Caki2 (cell line): ENCODE results near the gene CAPSL. TPM values are rescaled to one million over a fixed set of nuclear protein-coding genes. Genes with fewer than 3 reads are reported as not detected.
"Not testable (repeated sequence)": the region's sequence is repeated elsewhere in the genome, so short reads cannot be mapped to it uniquely, and the experiment has no call there.

Source experiments
- DNase-seq: peaks from one replicate; pipeline ENCODE4 v3.0.0-alpha.2; 2015; ENCODE audit warnings: low read depth
- in situ Hi-C: cut with HindIII; loops from 2 replicates; pipeline ENCODE4 v1.10.0; 2016; ENCODE audit warnings: low sequenced_read_pairs, low pct_unique_long_range_greater_than_20kb, mixed read lengths
- total RNA-seq: library from RNA; depleted of rRNA; stranded (reverse); fragments of >200 nt; shearing (Covaris generic); gene quantifications from 2 replicates; pipeline ENCODE4 v1.2.3, GENCODE V29; 2014; ENCODE audit warnings: low replicate concordance; rRNA removed

CAPSL gene
- total RNA-seq = not detected in 2 replicates

DNA sequence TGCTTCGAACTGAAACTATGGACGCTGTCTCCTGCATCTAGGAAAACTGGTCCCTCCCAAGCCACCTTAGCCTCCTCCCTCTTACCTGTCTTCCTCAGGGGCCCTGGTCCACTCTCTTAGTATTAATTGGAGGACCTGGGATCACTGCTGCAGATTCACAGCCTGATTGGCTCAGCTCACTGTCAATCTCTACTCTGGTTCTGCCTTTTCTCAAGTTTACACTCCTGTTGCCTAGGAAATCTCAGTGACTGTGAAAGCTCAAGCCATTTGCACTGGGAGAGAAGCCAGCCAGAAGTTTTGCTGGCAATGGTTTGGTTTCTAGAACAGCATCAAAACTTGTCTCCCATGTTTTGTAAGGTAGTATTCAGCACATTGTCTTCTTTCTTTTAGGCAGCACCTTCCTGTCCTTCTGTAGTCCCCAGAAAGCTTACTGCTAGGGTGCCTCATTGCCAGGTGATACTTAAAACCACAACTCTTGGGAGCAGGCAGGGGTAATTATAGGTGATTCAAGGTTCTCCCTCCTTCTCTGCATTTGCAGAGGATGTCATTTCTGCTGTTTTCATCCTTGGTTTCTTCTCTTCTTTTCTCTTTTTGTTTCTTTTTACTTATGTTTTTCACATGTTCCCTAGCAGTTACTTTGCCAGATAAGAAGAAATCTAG, at the start of gene CAPSL:
Gene CAPSL, minus strand, starts transcription at position 55 of the 660 bp plus-strand sequence. CDS start 17,502 bp downstream, outside the sequence.
- in situ Hi-C loops = no loop called here

DNA sequence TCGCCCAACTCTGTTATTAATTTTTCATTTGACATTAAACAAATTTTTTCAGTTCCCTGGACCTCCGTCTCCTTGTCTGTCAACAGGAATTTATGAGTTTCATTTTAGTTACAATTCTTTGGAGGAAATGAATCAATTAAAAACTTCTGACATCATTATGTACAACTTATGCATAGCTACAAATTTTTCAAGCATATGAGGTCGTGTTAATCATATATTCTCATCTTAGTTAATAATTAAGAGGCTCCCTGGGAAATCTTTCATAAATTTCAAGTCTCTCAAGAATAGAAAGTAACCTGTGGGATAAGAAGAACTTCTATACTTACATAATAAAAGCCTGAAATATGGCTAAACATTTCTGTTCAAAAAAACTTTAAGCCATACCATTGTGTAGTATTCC, 49.4 kb upstream of the CAPSL start:
- DNase-seq = no peak
- in situ Hi-C loops = no loop called here

More for the DNA sequence above, at the start of gene CAPSL:
- DNase-seq = peak; percentile 34

- in situ Hi-C loops = no loop called here
Observed at GRCh38 chr5:35979715-35980114, 41.3 kb upstream of the CAPSL start.

GRCh38 chr5:35976859-35977258, 38.4 kb upstream of the CAPSL start:
- DNase-seq, in situ Hi-C loops: not testable (repeated sequence)

More at GRCh38 chr5:35979715-35980114, 41.3 kb upstream of the CAPSL start:
- DNase-seq = no peak

GRCh38 chr5:35974570-35974969, 36.1 kb upstream of the CAPSL start:
- in situ Hi-C loops = no loop called here

DNA sequence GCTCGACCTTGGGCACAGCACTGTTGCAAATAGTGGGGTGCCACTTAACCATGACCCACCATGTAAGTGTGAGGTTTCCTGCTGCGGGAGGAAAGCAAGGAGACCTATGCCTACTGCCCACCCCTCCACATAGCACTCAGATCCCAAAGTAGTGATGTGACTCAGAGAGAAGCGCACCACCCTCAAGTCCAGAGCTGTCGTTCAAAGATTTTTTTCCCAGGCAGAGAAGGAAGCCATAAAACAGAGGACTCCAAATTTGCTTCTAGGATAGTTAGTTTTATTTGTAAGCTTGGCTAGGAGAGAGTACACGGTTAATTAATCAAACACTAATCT, 33.4 kb upstream of the CAPSL start:
- in situ Hi-C loops = no loop called here
- DNase-seq = no peak

More at GRCh38 chr5:35974570-35974969, 36.1 kb upstream of the CAPSL start:
- no peak for DNase-seq

GRCh38 chr5:35971186-35971877, 32.9 kb upstream of the CAPSL start:
- in situ Hi-C loops = no loop called here

GRCh38 chr5:35963381-35963843, 25.0 kb upstream of the CAPSL start:
- no peak for DNase-seq
- in situ Hi-C loops = no loop called here

More at GRCh38 chr5:35971186-35971877, 32.9 kb upstream of the CAPSL start:
- no peak for DNase-seq

- DNase-seq = no peak
- in situ Hi-C loops = no loop called here
Observed at GRCh38 chr5:35960328-35960727, 21.9 kb upstream of the CAPSL start.

DNA sequence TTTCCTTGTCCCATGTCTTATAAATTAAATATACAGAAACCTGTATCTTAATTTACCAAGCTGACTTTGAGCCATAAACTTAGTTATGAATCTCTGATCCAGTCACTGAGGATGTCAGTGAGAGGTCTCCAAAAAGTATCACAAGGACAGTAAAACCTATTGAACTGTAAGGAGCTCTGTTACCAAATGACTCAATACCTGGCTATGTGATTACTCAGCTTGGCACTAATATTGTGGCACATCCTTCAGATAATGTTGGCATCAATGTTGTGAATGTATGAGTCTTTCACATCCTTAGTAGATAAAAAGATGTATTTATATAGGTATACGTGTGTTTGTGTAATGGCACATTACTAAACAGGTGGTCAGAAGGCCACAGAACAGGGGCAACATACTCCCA, 18.0 kb upstream of the CAPSL start:
- DNase-seq = no peak
- in situ Hi-C loops = no loop called here

DNA sequence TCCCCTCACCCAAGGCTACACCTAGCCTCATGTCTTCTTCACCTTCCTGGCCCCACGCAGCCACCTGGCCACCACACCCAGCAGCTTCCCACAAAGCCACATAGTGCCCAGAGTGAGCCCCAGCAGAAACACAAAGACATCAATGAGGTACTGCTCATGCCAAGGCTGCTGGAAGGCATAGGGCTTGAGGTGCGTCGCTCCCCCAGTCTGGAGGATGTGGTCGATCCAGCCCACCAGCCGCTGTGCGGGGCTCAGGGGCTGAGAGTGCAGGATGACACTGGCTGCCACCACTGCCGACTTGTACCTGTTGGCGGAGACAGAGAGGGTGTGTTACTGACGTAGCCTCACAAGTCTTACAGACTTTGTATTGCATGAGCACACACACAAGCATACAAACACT, 15.8 kb upstream of the CAPSL start:
- no peak for DNase-seq
- in situ Hi-C loops = no loop called here

GRCh38 chr5:35947085-35947484, 8.7 kb upstream of the CAPSL start:
- DNase-seq = no peak
- in situ Hi-C loops = no loop called here

DNA sequence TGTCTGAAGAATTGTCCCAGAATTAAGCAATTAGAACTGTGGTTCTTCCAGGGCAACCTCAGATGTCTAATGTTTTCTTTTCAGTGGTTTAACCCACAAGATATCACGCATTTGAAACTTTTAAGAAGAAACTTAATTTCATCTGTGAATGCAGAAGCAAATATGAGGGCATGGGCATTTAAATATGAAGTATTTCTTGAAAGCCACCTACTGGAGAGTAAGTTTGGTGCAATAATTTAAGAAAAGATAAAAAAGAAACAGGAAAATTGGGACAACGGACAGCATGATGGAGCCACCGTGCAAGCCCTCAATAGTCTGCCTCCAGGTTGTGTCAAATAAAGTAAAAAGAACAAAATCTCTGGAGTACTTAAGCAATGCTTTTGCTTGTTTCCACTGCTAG, 1.2 kb upstream of the CAPSL start:
- no peak for DNase-seq

DNA sequence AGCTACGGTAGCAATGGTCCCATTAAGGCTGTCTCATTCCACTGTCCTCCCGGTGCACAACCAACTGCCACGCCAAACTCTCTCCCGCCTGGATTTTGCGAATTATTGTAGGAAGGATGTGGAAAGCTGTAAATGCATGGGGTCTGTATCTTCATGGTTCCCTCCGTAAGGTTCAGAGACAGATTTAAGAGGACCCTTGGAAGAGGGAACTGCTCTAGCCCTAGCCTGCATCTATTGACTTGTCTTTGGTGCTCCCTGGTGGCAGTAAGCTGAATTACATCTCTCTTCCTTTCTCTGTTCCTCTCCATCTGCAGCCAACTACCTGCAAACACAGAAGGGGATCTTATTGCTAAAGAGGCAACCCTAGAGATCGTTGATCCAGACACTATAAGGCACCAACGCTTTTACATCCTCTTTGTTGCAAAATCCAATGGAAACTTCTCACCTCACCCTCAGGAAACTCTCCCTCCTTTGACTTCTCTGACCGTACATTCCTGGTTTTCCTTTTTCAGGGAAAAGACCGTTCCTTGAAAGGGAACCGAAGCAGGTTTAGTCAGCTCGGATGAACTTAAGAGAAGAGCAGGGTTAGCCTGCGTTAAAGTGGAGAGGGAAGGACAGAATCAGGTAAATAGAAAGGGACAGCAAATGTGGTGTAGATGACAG, 11.9 kb downstream of the CAPSL start:
- DNase-seq = peak; percentile 40
- in situ Hi-C loops = no loop called here

More for the DNA sequence above, 1.2 kb upstream of the CAPSL start:
- in situ Hi-C loops = no loop called here

GRCh38 chr5:35924950-35925722, 13.3 kb downstream of the CAPSL start:
- in situ Hi-C loops = no loop called here
- DNase-seq = peak; percentile 48

DNA sequence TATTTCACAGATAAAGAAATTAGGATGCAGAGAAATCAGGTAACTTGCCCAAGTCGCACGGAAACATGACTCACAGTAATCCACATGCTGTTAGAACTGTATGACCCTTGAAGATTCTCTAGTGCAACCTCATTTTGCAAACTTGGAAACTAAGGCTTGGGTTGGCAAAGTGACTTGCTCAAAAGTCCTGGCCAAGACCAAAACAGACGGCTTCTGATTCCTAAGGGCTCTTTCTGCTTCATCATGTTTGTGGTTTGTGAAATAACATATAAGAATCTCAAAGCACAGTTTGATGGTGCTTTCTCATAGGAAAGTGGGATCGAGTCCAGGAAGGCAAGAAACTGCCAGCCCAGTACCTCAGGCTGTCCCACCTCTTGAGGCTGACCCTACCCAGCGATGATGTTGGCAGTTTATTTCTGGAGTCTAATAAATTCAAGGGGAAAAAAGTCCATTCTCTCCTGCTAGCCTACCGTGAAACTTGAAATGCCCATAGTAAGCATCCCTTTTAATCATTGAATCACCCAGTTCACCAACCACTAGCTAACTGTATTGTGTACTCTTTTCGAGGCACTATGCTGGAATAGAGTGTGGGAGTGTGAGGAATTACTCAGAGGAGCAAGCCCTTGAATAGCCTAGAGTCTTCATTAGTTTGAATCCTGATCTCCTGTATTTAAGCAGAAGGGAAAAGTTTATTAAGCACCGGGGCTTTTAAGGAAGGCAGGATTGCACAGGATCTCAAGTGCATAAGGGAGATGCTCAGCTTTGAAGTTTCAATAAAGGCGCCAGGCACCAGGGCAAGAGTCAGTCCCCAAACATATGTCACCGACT, 14.1 kb downstream of the CAPSL start:
- no peak for DNase-seq
- in situ Hi-C loops = no loop called here

DNA sequence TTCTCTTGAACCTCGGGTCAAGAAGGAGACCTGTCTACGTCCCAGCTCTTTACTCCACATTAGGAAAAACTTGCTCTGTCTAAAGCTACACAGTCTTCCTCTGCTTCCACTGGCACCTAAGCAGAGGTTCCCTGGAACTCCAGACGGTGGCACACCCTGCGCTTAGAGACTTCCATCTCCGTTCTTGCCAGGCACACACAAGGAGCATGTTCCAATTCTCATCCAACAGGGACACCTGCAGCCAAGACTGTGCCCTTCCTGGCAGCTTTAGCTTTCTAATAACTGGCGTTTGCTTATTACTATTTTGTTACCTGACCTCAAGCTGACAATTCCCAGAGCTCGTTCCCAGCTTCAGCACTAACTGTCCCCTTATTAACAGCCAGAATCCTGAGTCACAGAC, 16.0 kb downstream of the CAPSL start:
- DNase-seq = no peak
- in situ Hi-C loops = no loop called here

- DNase-seq = no peak
- in situ Hi-C loops = no loop called here
Observed at GRCh38 chr5:35921930-35922329, 16.5 kb downstream of the CAPSL start.
